HG02642 (cell line): ENCODE results near the gene RBBP8NL.

ENCODE experiments used
- ATAC-seq: cut with Tn5 transposase; IDR thresholded peaks from one replicate; pipeline ENCODE4 v1.9.1; 2021; ENCODE audit warnings: mild to moderate bottlenecking; ENCODE audit not compliant: unreplicated experiment, poor library complexity

The RBBP8NL gene

GRCh38 chr20:62409931-62410745, 17.2 kb downstream of the RBBP8NL start:
- ATAC-seq: no peak

- ATAC-seq: no peak
These were observed 18.1 kb downstream of the RBBP8NL start for GRCh38 chr20:62409086-62409853.

- no peak for ATAC-seq
These were observed 18.7 kb downstream of the RBBP8NL start for GRCh38 chr20:62408640-62409039.

- no peak for ATAC-seq
These were observed 19.3 kb downstream of the RBBP8NL start for GRCh38 chr20:62408055-62408454.

- ATAC-seq: peak; percentile 84
These were observed 19.9 kb downstream of the RBBP8NL start, which contains the start of gene CABLES2 for GRCh38 chr20:62407221-62407992. TSS of gene CABLES2 (minus strand) at chr20:62407285. CDS start at chr20:62407276, 9 bp downstream.

- peak; percentile 10 for ATAC-seq
These were observed 20.6 kb downstream of the RBBP8NL start for GRCh38 chr20:62406635-62407176.

GRCh38 chr20:62405981-62406513, 21.3 kb downstream of the RBBP8NL start:
- ATAC-seq: no peak

GRCh38 chr20:62405108-62405980, 22.0 kb downstream of the RBBP8NL start:
- ATAC-seq: no peak

GRCh38 chr20:62404761-62405107, 22.6 kb downstream of the RBBP8NL start:
- no peak for ATAC-seq

- no peak for ATAC-seq
These were observed 23.1 kb downstream of the RBBP8NL start for GRCh38 chr20:62404112-62404665.

GRCh38 chr20:62403331-62403730, 24.0 kb downstream of the RBBP8NL start:
- no peak for ATAC-seq

GRCh38 chr20:62402456-62403150, 24.7 kb downstream of the RBBP8NL start:
- ATAC-seq: no peak

GRCh38 chr20:62401331-62401779, 26.0 kb downstream of the RBBP8NL start:
- ATAC-seq: no peak

- no peak for ATAC-seq
These were observed 26.8 kb downstream of the RBBP8NL start for GRCh38 chr20:62400541-62400940.

GRCh38 chr20:62400021-62400420, 27.3 kb downstream of the RBBP8NL start:
- ATAC-seq: no peak

GRCh38 chr20:62398120-62398821, 29.1 kb downstream of the RBBP8NL start:
- ATAC-seq: no peak

- ATAC-seq: no peak
These were observed 30.7 kb downstream of the RBBP8NL start for GRCh38 chr20:62396367-62397239.
